HCT116 (cell line): Measurements from ENCODE around the gene FCN3.

Experiments used
- CTCF ChIP-seq, 3 experiments: fragments of 200-600 bp in 1 of 3; sonication (generic) in 1 of 3; IDR thresholded peaks in 2 of 3; conservative IDR thresholded peaks in 1 of 3; 2 replicates each; pipeline ENCODE4 v1.5.1; 2012 to 2017; ENCODE audit warnings: low read depth in 2 of 3, low read length in 2 of 3, antibody characterized with exemption in 1 of 3, borderline replicate concordance in 1 of 3, control low read depth in 1 of 3, mild to moderate bottlenecking in 1 of 3, mixed read lengths in 1 of 3, mixed run types in 1 of 3, moderate library complexity in 1 of 3; ENCODE audit not compliant: insufficient read depth in 1 of 3
- POLR2A ChIP-seq: IDR thresholded peaks from 2 replicates; pipeline ENCODE4 v1.7.0; 2011; ENCODE audit warnings: borderline replicate concordance; ENCODE audit not compliant: insufficient read depth, insufficient read length; ENCODE audit errors: extremely low read depth
- POLR2AphosphoS5 ChIP-seq: IDR thresholded peaks from 2 replicates; pipeline ENCODE4 v1.6.1; 2011; ENCODE audit warnings: mild to moderate bottlenecking, low read depth, low read length, moderate library complexity
- ZNF274 ChIP-seq: fragments of 200-500 bp; sonication (Bioruptor generic); IDR thresholded peaks from 2 replicates; pipeline ENCODE4 v1.6.1; 2014; ENCODE audit warnings: mild to moderate bottlenecking, low read depth, low read length, inconsistent platforms

- TF ChIP-seq CTCF (IDR thresholded peaks at IDR 0.05 in 2 of 3, conservative IDR thresholded peaks at IDR 0.05 in 1 of 3; ENCODE audit: borderline replicate concordance in 1 of 3, insufficient read depth in 1 of 3, low read depth in 2 of 3, low read length in 2 of 3) (peak; percentile 16 to 66 (median 38); a peak in 3 of 6 replicates), POLR2A (no peak), ZNF274 (no peak), POLR2AphosphoS5 (no peak)
These were observed 5.6 kb downstream of the FCN3 start for GRCh38 chr1:27368869-27369582.
